HG03432 (cell line): ENCODE data around the gene AFAP1L2.

Source experiments
- ATAC-seq: cut with Tn5 transposase; IDR thresholded peaks from one replicate; pipeline ENCODE4 v1.9.1; 2021; ENCODE audit warnings: mild to moderate bottlenecking, moderate library complexity; ENCODE audit not compliant: unreplicated experiment

The AFAP1L2 gene

GRCh38 chr10:114392112-114392835 lies 12.0 kb downstream of the AFAP1L2 start:
- ATAC-seq: no peak

GRCh38 chr10:114391599-114391998 lies 12.7 kb downstream of the AFAP1L2 start:
- ATAC-seq: no peak

- no peak for ATAC-seq
Observed at GRCh38 chr10:114389426-114389825, 14.9 kb downstream of the AFAP1L2 start.

- ATAC-seq: peak; percentile 77
Observed at GRCh38 chr10:114388275-114388674, 16.0 kb downstream of the AFAP1L2 start.

GRCh38 chr10:114387784-114388183 lies 16.5 kb downstream of the AFAP1L2 start:
- no peak for ATAC-seq

DNA sequence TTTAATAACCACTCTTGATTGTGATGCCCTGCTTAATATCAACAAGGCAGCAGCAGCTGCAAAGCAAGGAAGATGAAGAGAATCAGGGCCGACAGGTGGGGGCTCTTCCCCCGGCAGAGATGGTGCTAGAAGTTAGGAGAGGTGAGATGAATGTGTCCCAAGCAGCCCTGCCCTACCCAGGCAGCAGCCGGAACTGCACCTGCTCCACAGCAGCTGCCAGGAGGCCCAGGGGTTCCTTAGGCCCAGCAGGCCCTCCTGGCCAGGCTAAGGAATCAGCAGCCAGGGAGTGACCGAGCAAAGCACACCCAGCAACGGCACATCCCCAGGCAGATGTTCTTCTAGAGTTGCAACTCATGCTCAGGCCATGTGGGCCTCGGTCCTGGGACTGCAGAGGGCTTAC lies 17.9 kb downstream of the AFAP1L2 start:
- no peak for ATAC-seq

- ATAC-seq: no peak
Observed at GRCh38 chr10:114385557-114385956, 18.7 kb downstream of the AFAP1L2 start.

GRCh38 chr10:114384601-114385000 lies 19.7 kb downstream of the AFAP1L2 start:
- ATAC-seq: no peak

- ATAC-seq: no peak
Observed at GRCh38 chr10:114384181-114384580, 20.1 kb downstream of the AFAP1L2 start.

DNA sequence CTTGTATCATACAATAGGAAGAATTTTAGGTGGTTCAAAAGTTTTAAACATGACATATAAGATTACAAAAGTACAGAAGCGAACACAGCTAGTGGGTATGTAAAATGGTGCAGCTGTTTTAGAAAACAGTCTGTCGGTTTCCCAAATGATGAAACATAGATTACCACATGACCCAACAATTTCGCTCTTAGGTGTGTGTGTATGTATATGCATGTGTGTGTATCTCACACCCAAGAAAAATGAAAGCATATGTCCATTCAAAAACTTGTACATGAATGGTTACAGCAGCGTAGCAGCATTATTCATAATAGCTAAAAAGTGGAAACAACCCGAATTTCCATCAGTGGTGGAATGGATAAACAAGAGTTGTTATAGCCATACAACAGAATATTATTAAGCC lies 23.5 kb downstream of the AFAP1L2 start:
- ATAC-seq: no peak

DNA sequence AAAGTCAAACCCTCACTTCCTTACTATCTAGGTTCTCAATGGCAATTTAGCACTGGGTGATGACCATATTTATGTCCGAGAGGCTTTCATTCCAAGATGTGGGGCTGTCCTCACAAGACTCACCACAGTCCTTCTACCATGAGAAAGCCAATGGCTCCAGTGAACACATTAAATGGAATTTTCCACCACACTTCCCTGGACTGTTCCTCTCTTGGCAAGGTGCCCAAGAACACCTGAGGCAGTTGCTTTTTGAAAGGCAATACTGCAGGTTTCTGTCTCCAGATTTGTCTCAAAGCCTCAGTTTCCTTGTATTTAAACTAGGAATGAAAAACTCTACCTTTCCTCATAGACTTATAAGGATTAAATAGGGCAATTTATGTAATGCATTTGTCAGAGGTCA lies 24.2 kb downstream of the AFAP1L2 start:
- ATAC-seq: no peak

- no peak for ATAC-seq
Observed at GRCh38 chr10:114379631-114380041, 24.7 kb downstream of the AFAP1L2 start.

DNA sequence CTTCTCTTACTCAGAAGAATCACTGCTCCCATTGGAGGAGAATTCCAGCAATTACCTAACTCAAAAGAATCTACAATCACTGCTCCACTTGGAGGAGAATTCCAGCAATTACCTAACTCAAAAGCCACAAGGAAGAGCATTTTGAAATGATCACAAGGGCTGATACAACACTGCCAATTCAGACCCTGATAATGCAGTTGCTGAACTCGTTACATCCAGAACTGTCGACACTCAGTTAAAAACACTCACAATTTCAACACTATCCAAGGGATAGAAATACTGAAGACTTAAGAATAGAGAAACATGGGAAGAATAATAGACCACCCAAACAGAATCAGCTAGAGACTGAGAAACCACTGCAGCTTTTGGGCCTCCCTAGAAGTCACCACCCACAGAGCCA lies 27.8 kb downstream of the AFAP1L2 start:
- no peak for ATAC-seq

DNA sequence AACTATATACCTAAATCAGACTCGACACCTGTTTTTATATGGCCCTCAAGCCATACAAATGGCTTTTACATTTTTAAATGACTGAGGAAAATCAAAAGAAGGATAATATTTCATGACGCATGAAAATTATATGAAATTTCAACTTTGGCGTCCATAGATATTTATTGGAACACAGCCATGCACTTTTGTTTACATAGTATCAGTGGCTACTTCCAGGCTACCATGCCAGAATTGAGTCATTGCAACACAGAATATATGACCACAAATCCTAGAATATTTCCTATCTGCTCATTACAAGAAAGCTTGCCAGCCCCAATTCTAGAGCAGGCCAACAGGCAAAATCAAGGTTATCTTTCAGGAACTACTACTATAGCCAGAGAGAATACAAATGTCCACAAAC lies 29.3 kb downstream of the AFAP1L2 start:
- no peak for ATAC-seq

DNA sequence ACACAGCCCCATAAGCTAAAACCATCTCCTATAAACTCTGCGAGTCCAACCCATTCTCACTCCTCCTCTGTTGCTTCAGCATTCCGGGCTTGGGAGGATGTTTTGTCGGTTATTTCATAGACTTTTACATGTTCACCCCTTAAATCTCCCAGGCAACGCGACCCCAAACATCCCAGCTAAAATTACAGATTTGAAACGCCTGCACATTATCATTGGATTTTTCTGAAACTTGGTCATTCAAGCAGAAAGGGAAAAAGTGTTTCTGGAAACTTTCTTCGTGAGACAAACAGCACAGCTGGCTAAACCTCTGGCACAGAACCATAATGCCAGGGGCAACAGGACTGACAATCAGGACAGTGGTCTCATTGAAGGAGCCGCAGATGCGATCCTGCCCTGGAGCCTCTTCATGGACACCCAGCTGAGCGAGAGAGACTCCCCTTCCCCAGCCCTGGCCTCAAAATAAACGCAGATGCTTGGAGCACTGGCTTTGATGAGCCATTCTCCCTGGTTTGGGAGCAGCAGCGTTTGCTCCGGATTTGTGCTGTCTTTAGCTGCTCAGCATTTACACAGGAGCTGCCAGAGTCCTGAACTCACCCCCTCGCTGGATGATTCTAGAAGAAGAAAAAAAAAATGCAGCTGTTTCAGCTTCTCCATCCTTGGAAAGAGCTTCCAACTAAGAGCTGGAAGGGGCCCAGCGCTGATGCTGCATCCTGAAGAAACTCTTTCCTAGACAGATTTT lies 30.1 kb downstream of the AFAP1L2 start:
- ATAC-seq: no peak

DNA sequence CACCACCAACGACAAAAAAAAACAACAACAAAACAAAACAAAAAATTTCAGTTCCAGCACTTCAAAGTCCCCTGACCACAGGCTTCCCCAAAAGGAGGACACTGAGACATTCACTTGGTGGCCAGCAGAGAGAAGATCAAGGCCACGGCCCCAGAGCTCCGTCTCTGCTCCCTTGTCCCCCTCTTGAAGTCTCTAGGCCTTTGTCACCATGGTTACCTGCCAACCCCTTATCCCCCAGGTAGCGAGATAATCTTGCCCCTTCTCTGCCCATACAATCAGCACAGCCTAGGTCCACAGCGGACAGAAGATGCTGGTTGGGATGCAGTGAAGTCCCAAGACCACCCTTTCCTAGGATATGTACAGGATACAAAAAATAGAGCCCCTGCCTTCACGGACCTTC lies 30.7 kb downstream of the AFAP1L2 start:
- ATAC-seq: no peak

- no peak for ATAC-seq
Observed at GRCh38 chr10:114372995-114373394, 31.3 kb downstream of the AFAP1L2 start.

GRCh38 chr10:114372179-114372578 lies 32.1 kb downstream of the AFAP1L2 start:
- ATAC-seq: no peak

GRCh38 chr10:114370966-114371365 lies 33.3 kb downstream of the AFAP1L2 start:
- ATAC-seq: no peak

DNA sequence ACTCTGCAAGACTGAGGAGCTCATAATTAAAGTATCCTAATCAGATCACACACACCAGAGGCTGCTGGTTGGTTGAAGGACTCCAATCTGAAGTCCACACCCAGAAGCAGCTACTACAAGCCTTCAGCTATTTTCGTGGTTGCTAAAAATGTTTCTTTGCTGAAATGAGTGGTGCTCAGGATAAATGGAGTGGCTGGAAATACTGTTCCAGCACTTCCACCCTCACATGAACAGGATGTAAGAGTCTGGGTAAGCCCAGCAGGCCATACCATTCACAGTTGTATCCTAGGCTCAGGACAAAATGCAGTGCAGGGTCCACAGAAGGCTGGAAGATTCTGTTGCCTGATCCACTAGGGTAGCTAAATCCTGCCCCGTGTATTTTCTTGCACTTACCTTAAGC lies 34.1 kb downstream of the AFAP1L2 start:
- no peak for ATAC-seq

DNA sequence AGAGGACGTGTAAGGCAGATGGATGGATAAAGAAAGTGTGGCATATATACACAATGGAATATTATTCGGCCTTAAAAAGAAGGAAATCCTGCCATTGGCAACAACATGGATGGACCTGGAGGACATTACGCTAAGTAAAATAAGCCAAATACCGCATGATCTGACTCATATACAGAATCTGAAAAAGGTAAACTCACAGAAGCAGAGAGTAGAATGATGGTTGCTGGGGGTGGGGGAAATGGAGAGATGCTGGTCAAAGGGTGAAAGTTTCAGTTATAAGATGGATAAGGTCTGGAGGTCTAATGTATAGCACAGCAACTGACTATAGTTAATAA lies 36.3 kb downstream of the AFAP1L2 start:
- ATAC-seq: no peak

GRCh38 chr10:114367351-114368056 lies 36.8 kb downstream of the AFAP1L2 start:
- peak; percentile 78 for ATAC-seq
